OCI-LY7 (cell line): Measurements from ENCODE around the gene GRXCR2.

Experiments
- EZH2phosphoT487 ChIP-seq: fragments of 200-600 bp; sonication (generic); IDR thresholded peaks from 2 replicates; pipeline ENCODE4 v1.6.1; 2018; ENCODE audit warnings: low read depth, borderline replicate concordance, mild to moderate bottlenecking, mixed run types, antibody characterized with exemption, low read length, moderate library complexity, mixed read lengths
- TF ChIP-seq, protein P1 (sequence below): fragments of 200-600 bp; sonication (generic); conservative IDR thresholded peaks from 2 replicates; pipeline ENCODE4 v1.5.1; 2014; ENCODE audit warnings: mild to moderate bottlenecking, antibody characterized with exemption, low read length, moderate library complexity, mixed read lengths

DNA sequence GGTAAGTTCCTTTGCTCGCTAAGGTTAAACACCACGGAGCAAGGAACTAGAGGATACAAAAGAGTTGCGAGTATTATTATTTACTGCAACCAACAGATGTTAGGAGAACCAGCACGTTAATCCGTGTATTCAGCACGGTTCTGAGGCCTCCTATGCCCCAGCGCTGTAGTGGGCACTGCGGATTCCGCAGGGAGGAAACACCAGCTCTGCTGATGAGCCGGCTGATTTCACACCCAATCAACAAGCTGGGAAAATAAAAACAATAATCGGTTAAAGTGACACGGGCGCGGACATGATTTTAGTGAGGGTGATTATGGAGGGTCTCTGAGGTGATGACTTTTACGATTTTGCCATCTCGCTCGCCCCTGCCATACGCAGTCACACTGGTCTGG is 37.0 kb downstream of the GRXCR2 start:
- TF ChIP-seq, protein P1, sequence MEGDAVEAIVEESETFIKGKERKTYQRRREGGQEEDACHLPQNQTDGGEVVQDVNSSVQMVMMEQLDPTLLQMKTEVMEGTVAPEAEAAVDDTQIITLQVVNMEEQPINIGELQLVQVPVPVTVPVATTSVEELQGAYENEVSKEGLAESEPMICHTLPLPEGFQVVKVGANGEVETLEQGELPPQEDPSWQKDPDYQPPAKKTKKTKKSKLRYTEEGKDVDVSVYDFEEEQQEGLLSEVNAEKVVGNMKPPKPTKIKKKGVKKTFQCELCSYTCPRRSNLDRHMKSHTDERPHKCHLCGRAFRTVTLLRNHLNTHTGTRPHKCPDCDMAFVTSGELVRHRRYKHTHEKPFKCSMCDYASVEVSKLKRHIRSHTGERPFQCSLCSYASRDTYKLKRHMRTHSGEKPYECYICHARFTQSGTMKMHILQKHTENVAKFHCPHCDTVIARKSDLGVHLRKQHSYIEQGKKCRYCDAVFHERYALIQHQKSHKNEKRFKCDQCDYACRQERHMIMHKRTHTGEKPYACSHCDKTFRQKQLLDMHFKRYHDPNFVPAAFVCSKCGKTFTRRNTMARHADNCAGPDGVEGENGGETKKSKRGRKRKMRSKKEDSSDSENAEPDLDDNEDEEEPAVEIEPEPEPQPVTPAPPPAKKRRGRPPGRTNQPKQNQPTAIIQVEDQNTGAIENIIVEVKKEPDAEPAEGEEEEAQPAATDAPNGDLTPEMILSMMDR: no peak
- TF ChIP-seq EZH2phosphoT487: no peak
